H1 (cell line): ENCODE results near the gene COL2A1. TPM values are rescaled to one million over a fixed set of nuclear protein-coding genes. Genes with fewer than 3 reads are reported as not detected.

ENCODE experiments used
- CTCF ChIA-PET: fragments of 300-600 bp; sonication (Branson Sonifier 250); formaldehyde crosslinking; loops from one replicate; lab custom pipeline; 2021; ENCODE audit not compliant: partially characterized antibody; lab: Charles Lee
- POLR2A ChIA-PET: fragments of 300-600 bp; sonication (Branson Sonifier 250); formaldehyde crosslinking; loops from one replicate; lab custom pipeline; 2021; ENCODE audit warnings: inconsistent platforms; ENCODE audit not compliant: partially characterized antibody; lab: Charles Lee
- DNase-seq, 2 experiments: peaks; one replicate each; pipeline versions ENCODE4 v3.0.0 to v3.0.0-alpha.2; 2010 to 2022; ENCODE audit warnings: low spot score in 2 of 2, low read depth in 1 of 2, mixed read lengths in 1 of 2
- FAIRE-seq: peaks from 2 replicates; lab custom pipeline; 2011; peaks lifted over from hg19 to GRCh38; lab: Jason Lieb, UNC
- H2AFZ ChIP-seq: 2 replicates; pipeline ENCODE4 v1.8.1; 2012; ENCODE audit warnings: low read length, inconsistent platforms
- H2AK5ac ChIP-seq: 2 replicates; pipeline ENCODE4 v1.6.1; 2013; ENCODE audit warnings: low read depth, low read length
- H2BK120ac ChIP-seq: replicated peaks from 2 replicates; pipeline ENCODE3; 2013; ENCODE audit warnings: low read depth, low read length, inconsistent platforms
- H2BK12ac ChIP-seq: 2 replicates; pipeline ENCODE4 v1.6.1; 2013; ENCODE audit warnings: low read depth, low read length
- H2BK15ac ChIP-seq: 2 replicates; pipeline ENCODE4 v1.6.1; 2013; ENCODE audit warnings: low read length
- H2BK20ac ChIP-seq: 2 replicates; pipeline ENCODE4 v1.6.1; 2013; ENCODE audit warnings: low read length
- H2BK5ac ChIP-seq: 2 replicates; pipeline ENCODE4 v1.6.1; 2013; ENCODE audit warnings: low read depth, low read length
- H3K14ac ChIP-seq: 2 replicates; pipeline ENCODE4 v1.6.1; 2013; ENCODE audit warnings: inconsistent platforms; ENCODE audit not compliant: insufficient read length
- H3K18ac ChIP-seq: 2 replicates; pipeline ENCODE4 v1.6.1; 2013; ENCODE audit warnings: low read length; ENCODE audit errors: extremely low read depth
- H3K23ac ChIP-seq: 2 replicates; pipeline ENCODE4 v1.6.1; 2013; ENCODE audit warnings: inconsistent platforms; ENCODE audit not compliant: insufficient read length
- H3K23me2 ChIP-seq: 2 replicates; pipeline ENCODE4 v1.6.1; 2013; ENCODE audit warnings: low read depth, low read length
- H3K27ac ChIP-seq: 2 replicates; pipeline ENCODE4 v1.6.1; 2011; ENCODE audit warnings: low read depth, low read length, inconsistent platforms
- H3K27me3 ChIP-seq, 4 experiments: replicated peaks in 1 of 4; 1 replicate in 1 of 4; 2 replicates in 3 of 4; pipeline versions ENCODE4 v1.6.1 to v1.8.1; 2011 to 2013; ENCODE audit warnings: low read length in 3 of 4, mild to moderate bottlenecking in 3 of 4, inconsistent platforms in 2 of 4, mixed read lengths in 2 of 4, moderate library complexity in 1 of 4; ENCODE audit not compliant: control insufficient read depth in 3 of 4, insufficient read depth in 3 of 4; ENCODE audit errors: extremely low read depth in 1 of 4
- H3K36me3 ChIP-seq, 4 experiments: 2 replicates each; pipeline versions ENCODE4 v1.6.1 to v1.8.1; 2011 to 2013; ENCODE audit warnings: mild to moderate bottlenecking in 4 of 4, low read length in 3 of 4, moderate library complexity in 2 of 4, control low read depth in 1 of 4, inconsistent platforms in 1 of 4; ENCODE audit not compliant: insufficient read depth in 4 of 4, control insufficient read depth in 2 of 4
- H3K4ac ChIP-seq: replicated peaks from 2 replicates; pipeline ENCODE3; 2013; ENCODE audit warnings: low read length, low read depth, mixed read lengths, inconsistent platforms; ENCODE audit not compliant: insufficient read length
- H3K4me1 ChIP-seq, 4 experiments: replicated peaks in 1 of 4; 1 replicate in 1 of 4; 2 replicates in 3 of 4; pipeline versions ENCODE4 v1.6.1 to v1.8.1; 2011 to 2013; ENCODE audit warnings: low read length in 3 of 4, inconsistent platforms in 2 of 4, mixed read lengths in 1 of 4; ENCODE audit not compliant: insufficient read depth in 4 of 4, control insufficient read depth in 3 of 4
- H3K4me2 ChIP-seq, 2 experiments: 2 replicates each; pipeline versions ENCODE4 v1.6.1 to v1.8.1; 2011 to 2013; ENCODE audit warnings: low read depth in 2 of 2, low read length in 2 of 2, control low read depth in 1 of 2, inconsistent platforms in 1 of 2, mild to moderate bottlenecking in 1 of 2; ENCODE audit not compliant: insufficient read depth in 1 of 2
- H3K4me3 ChIP-seq, 4 experiments: fragments of 200-600, 300-600 bp in 1 of 4; sonication (generic), shearing (Covaris generic), sonication (Bioruptor Twin) in 1 of 4; 2 replicates each; pipeline versions ENCODE4 v1.5.1 to v1.8.1; 2011 to 2016; ENCODE audit warnings: low read length in 4 of 4, low read depth in 3 of 4, control low read depth in 2 of 4, inconsistent platforms in 2 of 4, mild to moderate bottlenecking in 2 of 4, mixed read lengths in 1 of 4, moderate library complexity in 1 of 4; ENCODE audit not compliant: insufficient read depth in 2 of 4; ENCODE audit errors: extremely low read depth in 1 of 4
- H3K56ac ChIP-seq: replicated peaks from 2 replicates; pipeline ENCODE3; 2013; ENCODE audit warnings: low read depth, mild to moderate bottlenecking, mixed read lengths, low read length, inconsistent platforms; ENCODE audit not compliant: insufficient read length
- H3K79me1 ChIP-seq: 2 replicates; pipeline ENCODE4 v1.6.1; 2013; ENCODE audit warnings: low read depth, low read length, control low read depth
- H3K79me2 ChIP-seq, 2 experiments: 2 replicates each; pipeline versions ENCODE4 v1.6.1 to v1.8.1; 2012 to 2013; ENCODE audit warnings: low read length in 2 of 2, mild to moderate bottlenecking in 2 of 2, inconsistent platforms in 1 of 2; ENCODE audit not compliant: insufficient read depth in 2 of 2, control insufficient read depth in 1 of 2
- H3K9ac ChIP-seq, 4 experiments: replicated peaks in 1 of 4; 1 replicate in 1 of 4; 2 replicates in 3 of 4; pipeline versions ENCODE4 v1.6.1 to v1.8.1; 2011 to 2013; ENCODE audit warnings: low read depth in 3 of 4, low read length in 3 of 4, control low read depth in 2 of 4, mild to moderate bottlenecking in 2 of 4, moderate library complexity in 2 of 4, inconsistent platforms in 1 of 4; ENCODE audit errors: extremely low read depth in 1 of 4
- H3K9me3 ChIP-seq, 2 experiments: 2 replicates each; pipeline versions ENCODE4 v1.6.1 to v1.8.1; 2012 to 2013; ENCODE audit warnings: mild to moderate bottlenecking in 2 of 2, moderate library complexity in 2 of 2, control low read depth in 1 of 2, inconsistent platforms in 1 of 2, low read depth in 1 of 2, low read length in 1 of 2, mixed read lengths in 1 of 2; ENCODE audit not compliant: insufficient read depth in 2 of 2
- H4K20me1 ChIP-seq, 2 experiments: replicated peaks in 1 of 2; 2 replicates each; pipeline versions ENCODE3 to v1.8.1; 2011 to 2013; ENCODE audit warnings: inconsistent platforms in 2 of 2, low read length in 2 of 2, mild to moderate bottlenecking in 1 of 2; ENCODE audit not compliant: insufficient read depth in 2 of 2, control insufficient read depth in 1 of 2
- H4K5ac ChIP-seq: 2 replicates; pipeline ENCODE4 v1.6.1; 2013; ENCODE audit warnings: low read length, low read depth, mixed read lengths, inconsistent platforms; ENCODE audit not compliant: insufficient read length
- H4K8ac ChIP-seq: 2 replicates; pipeline ENCODE4 v1.8.0; 2013; ENCODE audit warnings: mild to moderate bottlenecking, moderate library complexity, low read length, inconsistent platforms; ENCODE audit not compliant: insufficient read depth; ENCODE audit errors: extremely low read depth
- H4K91ac ChIP-seq: replicated peaks from 2 replicates; pipeline ENCODE3; 2013; ENCODE audit warnings: low read length, mixed read lengths, inconsistent platforms; ENCODE audit not compliant: insufficient read length
- EZH2 ChIP-seq: fragments of 200-600 bp; sonication (generic); IDR thresholded peaks from 2 replicates; pipeline ENCODE4 v1.7.1; 2012; ENCODE audit warnings: low read depth, mild to moderate bottlenecking, moderate library complexity, low read length, inconsistent platforms; ENCODE audit not compliant: severe bottlenecking
- MAX ChIP-seq: IDR thresholded peaks from 2 replicates; pipeline ENCODE4 v1.6.1; 2012; ENCODE audit warnings: inconsistent platforms
- WGBS, 2 experiments: shearing (Covaris generic) in 1 of 2; methylation state at CpG; one replicate each; pipeline versions ENCODE4 v1.1.6 to v1.1.7; 2013 to 2015; ENCODE audit warnings: low lambda C conversion rate in 2 of 2, mixed read lengths in 2 of 2, inconsistent platforms in 1 of 2, low coverage in 1 of 2, missing lambda C conversion rate in 1 of 2; ENCODE audit not compliant: insufficient replicate concordance in 2 of 2, insufficient coverage in 1 of 2, insufficient read length in 1 of 2; ENCODE audit errors: extremely low coverage in 1 of 2, missing lambda C conversion rate in 1 of 2; 5-methylcytosine and 5-hydroxymethylcytosine counted together
- polyA plus RNA-seq, 7 experiments: library from polyadenylated mRNA; depleted of rRNA in 3 of 7; stranded (reverse) in 5 of 7; unstranded in 2 of 7; fragments of >200 nt in 5 of 7; fragments of 200-250 nt in 2 of 7; gene quantifications; 1 replicate in 5 of 7; 2 replicates in 1 of 7; 4 replicates in 1 of 7; pipeline versions ENCODE4 v1.2.1 to v1.2.3, GENCODE V29; 2011 to 2013; ENCODE audit warnings: missing spikeins in 2 of 7, mixed read lengths in 2 of 7
- total RNA-seq: library from RNA; stranded (reverse); fragmentation: NEBNext Ultra II Directional; extraction: Animal tissue kit (Norgen Biotek cat#: 25700); gene quantifications from 2 replicates; pipeline ENCODE4 v1.2.1, GENCODE V29; 2021

The COL2A1 gene
- total and polyA plus RNA-seq, 2 of the 8 experiments (the other 6 are each of a cell fraction or from before 2014, with no cell fraction given), result 4.2 to 14.6 TPM

DNA sequence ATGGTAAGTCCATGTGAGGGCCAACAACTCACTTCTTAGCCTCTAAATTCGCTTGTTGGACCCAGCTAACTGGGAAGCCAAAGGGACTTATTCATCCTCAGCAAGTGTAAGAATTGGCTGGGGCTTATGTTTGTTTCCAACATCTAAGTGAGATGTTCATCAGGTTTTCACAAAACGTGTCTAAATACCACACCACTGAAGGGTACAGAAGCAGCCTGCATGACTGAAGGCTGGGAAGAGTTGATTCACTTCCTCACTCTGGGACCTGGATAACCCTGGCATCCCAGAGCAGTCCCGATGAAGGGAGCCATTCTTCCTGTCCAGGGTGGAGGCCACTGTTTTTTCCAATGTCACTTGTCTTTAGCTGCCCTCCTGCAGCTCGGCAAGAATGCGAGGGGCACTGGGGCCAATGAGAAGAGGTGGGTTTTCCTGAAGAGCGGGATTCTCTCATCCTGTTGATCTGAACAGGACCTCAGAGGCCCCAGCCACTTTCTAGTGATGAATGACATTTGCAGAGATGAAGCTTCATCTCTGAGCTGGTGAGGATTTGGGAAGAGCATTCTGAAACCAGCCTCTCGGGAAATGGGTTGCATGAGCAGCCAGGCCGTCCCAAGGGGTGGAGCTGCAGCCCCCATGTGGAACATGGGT is 12.2 kb upstream of the COL2A1 start:
- Histone ChIP-seq H3K4me2 (no peak overlapping the region), H3K14ac (no peak overlapping the region), H3K18ac (no peak overlapping the region), H2BK120ac (no peak overlapping the region), H2BK20ac (no peak overlapping the region), H3K27me3 (peaks cover 85 to 99% (median 97%) of the 10 kb centered on the region in 4 experiments), H4K91ac (no peak overlapping the region), H2BK5ac (no peak overlapping the region), H2BK12ac (no peak overlapping the region), H4K20me1 (peaks cover 5 to 7% of the 10 kb centered on the region in 2 experiments), H3K9me3 (no peaks in the 10 kb centered on the region), H3K4me1 (no peaks in the 10 kb centered on the region), H3K23ac (no peak overlapping the region), H3K79me2 (no peaks in the 10 kb centered on the region), H2AK5ac (no peak overlapping the region), H4K5ac (no peak overlapping the region), H4K8ac (no peak overlapping the region), H3K27ac (no peak overlapping the region), H3K9ac (no peak overlapping the region), H3K4me3 (no peak overlapping the region), H3K23me2 (no peaks in the 10 kb centered on the region), H2BK15ac (no peak overlapping the region), H3K4ac (no peak overlapping the region), H3K79me1 (no peaks in the 10 kb centered on the region), H3K56ac (no peak overlapping the region), H3K36me3 (no peaks in the 10 kb centered on the region), H2AFZ (no peak overlapping the region)
- 72% methylated on average over 8 of the region's 8 CpGs; no CpG with 5 or more reads in 1 of the 2 experiments for WGBS, 2 experiments
- POLR2A ChIA-PET, result no interaction called here
- CTCF ChIA-PET, result interaction anchor here (1.0 to 4.8 kb wide), 7 partner anchors 8 to 53 kb away, joined by 3 to 21 read pairs (median 4); partner anchors contain the start of genes COL2A1 and TMEM106C
- FAIRE-seq, result no peak
- DNase-seq, result no peak
- TF ChIP-seq MAX, result no peak
- peak; percentile 46 for TF ChIP-seq EZH2
